C4-2B (cell line): ENCODE data around the gene STXBP4.

ENCODE experiments used
- ZFX ChIP-seq: fragments of 450-650 bp; IDR thresholded peaks from 2 replicates; pipeline ENCODE4 v1.6.1; 2017
- TF ChIP-seq, protein P1 (sequence below): fragments of 450-650 bp; conservative IDR thresholded peaks from 2 replicates; pipeline ENCODE4 v1.5.1; 2017; ENCODE audit warnings: mild to moderate bottlenecking

DNA sequence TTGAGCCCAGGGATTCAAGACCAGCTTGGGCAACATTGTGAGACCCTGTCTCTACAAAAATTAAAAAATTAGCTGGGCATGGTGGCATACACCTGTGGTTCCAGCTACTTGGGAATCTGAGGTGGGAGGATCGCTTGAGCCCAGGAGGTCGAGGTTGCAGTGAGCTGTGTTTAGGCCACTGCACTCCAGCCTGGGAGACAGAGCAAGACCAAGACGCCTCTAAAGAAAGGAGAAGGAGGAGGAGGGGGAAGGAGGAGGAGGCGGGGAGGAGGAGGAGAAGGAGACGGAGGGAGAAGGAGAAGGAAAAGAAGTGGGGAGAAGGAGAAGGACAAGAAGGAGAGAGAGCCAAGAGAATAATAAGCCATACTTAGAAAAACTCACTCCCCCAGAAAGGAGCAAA, 35.9 kb downstream of the STXBP4 start:
- TF ChIP-seq, protein P1, sequence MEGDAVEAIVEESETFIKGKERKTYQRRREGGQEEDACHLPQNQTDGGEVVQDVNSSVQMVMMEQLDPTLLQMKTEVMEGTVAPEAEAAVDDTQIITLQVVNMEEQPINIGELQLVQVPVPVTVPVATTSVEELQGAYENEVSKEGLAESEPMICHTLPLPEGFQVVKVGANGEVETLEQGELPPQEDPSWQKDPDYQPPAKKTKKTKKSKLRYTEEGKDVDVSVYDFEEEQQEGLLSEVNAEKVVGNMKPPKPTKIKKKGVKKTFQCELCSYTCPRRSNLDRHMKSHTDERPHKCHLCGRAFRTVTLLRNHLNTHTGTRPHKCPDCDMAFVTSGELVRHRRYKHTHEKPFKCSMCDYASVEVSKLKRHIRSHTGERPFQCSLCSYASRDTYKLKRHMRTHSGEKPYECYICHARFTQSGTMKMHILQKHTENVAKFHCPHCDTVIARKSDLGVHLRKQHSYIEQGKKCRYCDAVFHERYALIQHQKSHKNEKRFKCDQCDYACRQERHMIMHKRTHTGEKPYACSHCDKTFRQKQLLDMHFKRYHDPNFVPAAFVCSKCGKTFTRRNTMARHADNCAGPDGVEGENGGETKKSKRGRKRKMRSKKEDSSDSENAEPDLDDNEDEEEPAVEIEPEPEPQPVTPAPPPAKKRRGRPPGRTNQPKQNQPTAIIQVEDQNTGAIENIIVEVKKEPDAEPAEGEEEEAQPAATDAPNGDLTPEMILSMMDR = no peak
- no peak for TF ChIP-seq ZFX
